ENCODE results near the gene SKI. TPM values are rescaled to one million over a fixed set of nuclear protein-coding genes. Genes with fewer than 3 reads are reported as not detected.

SKI gene
- polyA plus RNA-seq, 1 donor from 2014 or later, result 0.78 TPM

- no peaks in the 10 kb centered on the region for H3K9me3 Mint-ChIP-seq
- H3K27me3 Mint-ChIP-seq, result no peaks in the 10 kb centered on the region
- peak overlapping the region in 1 of 3 donors; percentile 60 for H3K27ac Mint-ChIP-seq
- H3K4me1 Mint-ChIP-seq, result peaks cover 0 to 1% (median 0%) of the 10 kb centered on the region in 3 donors
- H3K36me3 Mint-ChIP-seq, result no peaks in the 10 kb centered on the region
- peak overlapping the region in 1 of 4 donors; percentile 37 for H3K4me3 Mint-ChIP-seq
These were observed 15.9 kb upstream of the SKI start for GRCh38 chr1:2212274-2212531.

- Mint-ChIP-seq H3K4me1 (peaks cover 0 to 1% (median 0%) of the 10 kb centered on the region in 3 donors), H3K4me3 (peak overlapping the region in 2 of 4 donors; percentile 23 to 52), H3K27ac (peak overlapping the region in 1 of 3 donors; percentile 60), H3K36me3 (no peaks in the 10 kb centered on the region), H3K27me3 (no peaks in the 10 kb centered on the region), H3K9me3 (no peaks in the 10 kb centered on the region)
These were observed 15.3 kb upstream of the SKI start for GRCh38 chr1:2212532-2213491.

- Mint-ChIP-seq H3K4me1 (peaks cover 0 to 1% (median 0%) of the 10 kb centered on the region in 3 donors), H3K27ac (peak overlapping the region in 1 of 3 donors; percentile 35), H3K9me3 (no peaks in the 10 kb centered on the region), H3K36me3 (peaks cover under 1% of the 10 kb centered on the region), H3K4me3 (peak overlapping the region in 1 of 4 donors; percentile 66), H3K27me3 (no peaks in the 10 kb centered on the region)
These were observed 14.3 kb upstream of the SKI start for GRCh38 chr1:2213576-2214505.

GRCh38 chr1:2214541-2215241 lies 13.4 kb upstream of the SKI start:
- H3K9me3 Mint-ChIP-seq, result no peaks in the 10 kb centered on the region
- peaks cover 4% of the 10 kb centered on the region for H3K36me3 Mint-ChIP-seq
- peaks cover 0 to 1% (median 0%) of the 10 kb centered on the region in 3 donors for H3K4me1 Mint-ChIP-seq
- H3K4me3 Mint-ChIP-seq, result no peak overlapping the region
- H3K27me3 Mint-ChIP-seq, result no peaks in the 10 kb centered on the region
- H3K27ac Mint-ChIP-seq, result peak overlapping the region in 1 of 3 donors; percentile 35

- peaks cover 0 to 1% (median 0%) of the 10 kb centered on the region in 3 donors for H3K4me1 Mint-ChIP-seq
- no peak overlapping the region for H3K27ac Mint-ChIP-seq
- H3K36me3 Mint-ChIP-seq, result peaks cover 4% of the 10 kb centered on the region
- H3K27me3 Mint-ChIP-seq, result no peaks in the 10 kb centered on the region
- H3K4me3 Mint-ChIP-seq, result no peak overlapping the region
- H3K9me3 Mint-ChIP-seq, result no peaks in the 10 kb centered on the region
These were observed 12.8 kb upstream of the SKI start for GRCh38 chr1:2215329-2215728.

GRCh38 chr1:2215909-2216766 lies 12.0 kb upstream of the SKI start:
- Mint-ChIP-seq H3K4me1 (peaks cover 0 to 1% (median 0%) of the 10 kb centered on the region in 3 donors), H3K36me3 (peaks cover 4% of the 10 kb centered on the region), H3K4me3 (no peak overlapping the region), H3K9me3 (no peaks in the 10 kb centered on the region), H3K27ac (no peak overlapping the region), H3K27me3 (no peaks in the 10 kb centered on the region)

GRCh38 chr1:2216767-2217058 lies 11.4 kb upstream of the SKI start:
- H3K27me3 Mint-ChIP-seq, result no peaks in the 10 kb centered on the region
- H3K9me3 Mint-ChIP-seq, result no peaks in the 10 kb centered on the region
- H3K4me1 Mint-ChIP-seq, result peaks cover 0 to 1% (median 0%) of the 10 kb centered on the region in 3 donors
- no peak overlapping the region for H3K27ac Mint-ChIP-seq
- no peak overlapping the region for H3K4me3 Mint-ChIP-seq
- H3K36me3 Mint-ChIP-seq, result peaks cover 4% of the 10 kb centered on the region

GRCh38 chr1:2221271-2221670 lies 6.8 kb upstream of the SKI start:
- H3K27me3 Mint-ChIP-seq, result no peaks in the 10 kb centered on the region
- H3K4me1 Mint-ChIP-seq, result peaks cover 0 to 4% (median 0%) of the 10 kb centered on the region in 3 donors
- H3K4me3 Mint-ChIP-seq, result no peak overlapping the region
- H3K36me3 Mint-ChIP-seq, result peaks cover 4% of the 10 kb centered on the region
- H3K9me3 Mint-ChIP-seq, result no peaks in the 10 kb centered on the region
- H3K27ac Mint-ChIP-seq, result no peak overlapping the region

GRCh38 chr1:2224170-2224584 lies 3.9 kb upstream of the SKI start:
- H3K36me3 Mint-ChIP-seq, result no peaks in the 10 kb centered on the region
- no peaks in the 10 kb centered on the region for H3K27me3 Mint-ChIP-seq
- no peak overlapping the region for H3K27ac Mint-ChIP-seq
- no peaks in the 10 kb centered on the region for H3K9me3 Mint-ChIP-seq
- H3K4me3 Mint-ChIP-seq, result no peak overlapping the region
- peaks cover 0 to 5% (median 0%) of the 10 kb centered on the region in 3 donors for H3K4me1 Mint-ChIP-seq

GRCh38 chr1:2224631-2225428 lies 3.3 kb upstream of the SKI start:
- peak overlapping the region in 1 of 3 donors; percentile 72 for H3K27ac Mint-ChIP-seq
- no peaks in the 10 kb centered on the region for H3K9me3 Mint-ChIP-seq
- peak overlapping the region; percentile 4 to 79 (median 49) for H3K4me3 Mint-ChIP-seq
- peaks cover 0 to 5% (median 0%) of the 10 kb centered on the region in 3 donors for H3K4me1 Mint-ChIP-seq
- no peaks in the 10 kb centered on the region for H3K36me3 Mint-ChIP-seq
- no peaks in the 10 kb centered on the region for H3K27me3 Mint-ChIP-seq

- Mint-ChIP-seq H3K4me3 (peak overlapping the region; percentile 52 to 89 (median 75)), H3K27me3 (no peaks in the 10 kb centered on the region), H3K4me1 (peaks cover 8 to 21% (median 14%) of the 10 kb centered on the region in 3 donors), H3K27ac (peak overlapping the region in 2 of 3 donors; percentile 82 to 83), H3K36me3 (no peaks in the 10 kb centered on the region), H3K9me3 (no peaks in the 10 kb centered on the region)
These were observed 1.4 kb upstream of the SKI start for GRCh38 chr1:2226525-2227345.

- H3K4me1 Mint-ChIP-seq, result peaks cover 14 to 28% (median 22%) of the 10 kb centered on the region in 3 donors
- no peaks in the 10 kb centered on the region for H3K9me3 Mint-ChIP-seq
- H3K36me3 Mint-ChIP-seq, result no peaks in the 10 kb centered on the region
- H3K27ac Mint-ChIP-seq, result peak overlapping the region in 1 of 3 donors; percentile 85
- H3K4me3 Mint-ChIP-seq, result peak overlapping the region; percentile 66 to 86 (median 80)
- H3K27me3 Mint-ChIP-seq, result no peaks in the 10 kb centered on the region
These were observed 568 bp upstream of the SKI start for GRCh38 chr1:2227346-2228156.

Data from IgD-negative memory B cell (primary cell).